ENCODE data around the gene EGLN3.

GRCh38 chr14:33897382-33897781 lies 53.5 kb downstream of the EGLN3 start:
- TF ChIP-seq RFX5 (IDR thresholded peaks at IDR 0.05) (no peak), RNF2 (IDR thresholded peaks at IDR 0.05; ENCODE audit: borderline replicate concordance, low read depth) (no peak), CTCF (IDR thresholded peaks at IDR 0.05) (no peak), KDM5A (IDR thresholded peaks at IDR 0.05) (no peak)

Measured in A549 (cell line).